Stomach (tissue), 9 donors: Measurements from ENCODE around the gene ATOH8. TPM values are rescaled to one million over a fixed set of nuclear protein-coding genes. Genes with fewer than 3 reads are reported as not detected.

ENCODE experiments used
- DNase-seq, 2 donors: peaks; one replicate each; pipeline versions ENCODE4 v3.0.0 to v3.0.0-alpha.2; 2013 to 2019
- H3K27ac ChIP-seq, 5 donors: fragments of 200-600 bp in 4 of 5; sonication (generic) in 4 of 5; one replicate each; pipeline ENCODE4 v1.5.1; 2013 to 2019; ENCODE audit warnings: mild to moderate bottlenecking in 1 of 5, moderate library complexity in 1 of 5
- H3K27me3 ChIP-seq, 3 donors: fragments of 200-600 bp; sonication (generic); one replicate each; pipeline ENCODE4 v1.5.1; 2017 to 2019; ENCODE audit warnings: mixed run types in 1 of 3
- H3K36me3 ChIP-seq, 4 donors: fragments of 200-600 bp; sonication (generic); 1 replicate in 3 of 4; 2 replicates in 1 of 4; pipeline ENCODE4 v1.5.1; 2016 to 2019
- H3K4me1 ChIP-seq, 4 donors: fragments of 200-600 bp; sonication (generic); one replicate each; pipeline ENCODE4 v1.5.1; 2016 to 2019
- H3K4me3 ChIP-seq, 4 donors: fragments of 200-600 bp; sonication (generic) in 3 of 4; one replicate each; pipeline ENCODE4 v1.5.1; 2016 to 2019; ENCODE audit warnings: mild to moderate bottlenecking in 1 of 4
- H3K9me3 ChIP-seq, 4 donors: fragments of 200-600 bp; sonication (generic); one replicate each; pipeline ENCODE4 v1.5.1; 2016 to 2019
- EP300 ChIP-seq: sonication (generic); formaldehyde crosslinking; IDR thresholded peaks from one replicate; pipeline ENCODE4 v1.6.1; 2017; ENCODE audit warnings: antibody characterized with exemption
- POLR2A ChIP-seq, 4 donors: fragments of 450-650 bp; IDR thresholded peaks; one replicate each; pipeline ENCODE4 v1.6.1; 2016; ENCODE audit warnings: antibody characterized with exemption in 4 of 4, control low read depth in 2 of 4, mild to moderate bottlenecking in 1 of 4, moderate library complexity in 1 of 4
- POLR2AphosphoS5 ChIP-seq, 3 donors: sonication (generic); formaldehyde crosslinking; IDR thresholded peaks; one replicate each; pipeline ENCODE4 v1.6.1; 2016; ENCODE audit warnings: antibody characterized with exemption in 3 of 3
- WGBS, 5 donors: extraction: QIAGEN DNeasy Blood & Tissue Kit in 3 of 5; methylation state at CpG; one replicate each; pipeline versions ENCODE4 v1.1.5 to v1.1.7; 2013 to 2018; 5-methylcytosine and 5-hydroxymethylcytosine counted together
- intact Hi-C: fragments of 100-400 bp; cut with DNase I; formaldehyde crosslinking; loops from one replicate; pipeline ENCODE4 v1.15.1; 2023; ENCODE audit warnings: low total_unique reads
- polyA plus RNA-seq, 3 donors: library from polyadenylated mRNA; stranded (reverse); fragments of 200-250 nt; gene quantifications; one replicate each; pipeline ENCODE4 v1.2.3, GENCODE V29; 2013
- total RNA-seq, 5 donors: library from RNA; depleted of rRNA; stranded (reverse); fragments of >200 nt; gene quantifications; one replicate each; pipeline versions ENCODE4 v1.1.0 to v1.2.3, GENCODE V29; 2014 to 2016
- TF ChIP-seq, protein P1 (sequence below), 7 experiments: fragments of 450-650 bp in 4 of 7; fragments of 200-600 bp in 3 of 7; sonication (generic) in 3 of 7; IDR thresholded peaks; one replicate each; pipeline ENCODE4 v1.5.1; 2016 to 2019; ENCODE audit warnings: antibody characterized with exemption in 7 of 7, control low read depth in 2 of 7, mild to moderate bottlenecking in 1 of 7
- donor health status: healthy with polysubstance abuse.
- donor health status: Bipolar disorder and iron deficiency.
- donor health status: healthy.

ATOH8 gene
- total and polyA plus RNA-seq, 8 donors = 2.3 to 23.2 (median 13.3) TPM

DNA sequence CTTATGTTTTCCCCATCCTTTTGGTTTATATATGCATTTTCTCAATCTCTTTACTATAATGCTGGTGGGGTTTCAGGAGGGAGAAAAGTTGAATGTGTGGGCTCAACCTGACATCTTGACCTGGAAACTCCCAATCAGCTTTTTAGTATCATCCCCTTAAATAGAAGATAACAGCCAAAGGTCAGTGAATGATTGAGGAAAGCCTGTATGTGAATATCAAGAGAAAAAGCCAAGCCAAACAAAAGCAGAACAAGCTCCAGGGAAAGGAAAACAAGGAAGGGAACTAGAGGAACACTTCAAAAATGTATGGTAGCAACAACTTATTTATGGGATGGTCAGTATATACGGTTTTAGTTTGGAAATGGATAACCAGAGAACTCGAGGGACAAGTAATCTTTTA, 28.3 kb upstream of the ATOH8 start:
- Histone ChIP-seq H3K36me3 (no peaks in the 10 kb centered on the region), H3K9me3 (no peaks in the 10 kb centered on the region), H3K27me3 (no peaks in the 10 kb centered on the region), H3K27ac (no peak overlapping the region), H3K4me1 (peaks cover 0 to 13% (median 11%) of the 10 kb centered on the region in 4 donors), H3K4me3 (no peak overlapping the region)
- no peak for TF ChIP-seq EP300
- no peak for TF ChIP-seq POLR2A (IDR thresholded peaks at IDR 0.05)
- TF ChIP-seq, protein P1, sequence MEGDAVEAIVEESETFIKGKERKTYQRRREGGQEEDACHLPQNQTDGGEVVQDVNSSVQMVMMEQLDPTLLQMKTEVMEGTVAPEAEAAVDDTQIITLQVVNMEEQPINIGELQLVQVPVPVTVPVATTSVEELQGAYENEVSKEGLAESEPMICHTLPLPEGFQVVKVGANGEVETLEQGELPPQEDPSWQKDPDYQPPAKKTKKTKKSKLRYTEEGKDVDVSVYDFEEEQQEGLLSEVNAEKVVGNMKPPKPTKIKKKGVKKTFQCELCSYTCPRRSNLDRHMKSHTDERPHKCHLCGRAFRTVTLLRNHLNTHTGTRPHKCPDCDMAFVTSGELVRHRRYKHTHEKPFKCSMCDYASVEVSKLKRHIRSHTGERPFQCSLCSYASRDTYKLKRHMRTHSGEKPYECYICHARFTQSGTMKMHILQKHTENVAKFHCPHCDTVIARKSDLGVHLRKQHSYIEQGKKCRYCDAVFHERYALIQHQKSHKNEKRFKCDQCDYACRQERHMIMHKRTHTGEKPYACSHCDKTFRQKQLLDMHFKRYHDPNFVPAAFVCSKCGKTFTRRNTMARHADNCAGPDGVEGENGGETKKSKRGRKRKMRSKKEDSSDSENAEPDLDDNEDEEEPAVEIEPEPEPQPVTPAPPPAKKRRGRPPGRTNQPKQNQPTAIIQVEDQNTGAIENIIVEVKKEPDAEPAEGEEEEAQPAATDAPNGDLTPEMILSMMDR (IDR thresholded peaks at IDR 0.05) = no peak
- no peak for TF ChIP-seq POLR2AphosphoS5 (IDR thresholded peaks at IDR 0.05)
- WGBS, 5 donors = 21 to 45% (median 30%) methylated on average over 2 of the region's 2 CpGs
- DNase-seq = no peak
- intact Hi-C loops = loop anchor here (5.0 kb wide), 1 partner anchor 87 kb away; no protein-coding TSS in a partner anchor

DNA sequence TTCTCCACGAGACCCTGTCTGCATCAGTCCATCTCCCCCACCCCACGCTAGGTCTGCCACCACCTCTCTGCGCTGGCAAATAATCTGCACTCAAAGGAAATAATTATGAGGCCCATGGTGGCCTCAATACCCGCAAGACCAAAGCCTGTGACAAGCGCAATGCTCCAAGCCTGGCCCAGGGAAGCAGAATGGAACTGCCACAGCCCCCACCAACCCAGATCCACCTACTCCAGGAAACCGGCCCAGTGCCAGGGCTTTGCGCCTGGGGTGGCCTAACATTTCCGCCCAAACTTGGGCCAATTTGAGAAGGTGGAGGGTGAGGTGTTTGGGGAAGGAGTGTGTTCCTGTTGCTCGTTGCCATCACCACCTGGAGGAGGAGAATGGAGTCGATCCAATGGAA, 26.0 kb upstream of the ATOH8 start:
- Histone ChIP-seq H3K27me3 (no peaks in the 10 kb centered on the region), H3K36me3 (no peaks in the 10 kb centered on the region), H3K27ac (peak overlapping the region in 1 of 5 donors; percentile 44), H3K4me3 (no peak overlapping the region), H3K4me1 (peaks cover 0 to 13% (median 11%) of the 10 kb centered on the region in 4 donors), H3K9me3 (no peaks in the 10 kb centered on the region)
- WGBS, 5 donors = 74 to 84% (median 81%) methylated on average over 10 of the region's 10 CpGs
- TF ChIP-seq POLR2A (IDR thresholded peaks at IDR 0.05) (no peak), POLR2AphosphoS5 (IDR thresholded peaks at IDR 0.05) (no peak), EP300 (no peak)
- TF ChIP-seq, protein P1 (IDR thresholded peaks at IDR 0.05) = no peak
- no peak for DNase-seq
- intact Hi-C loops = loop anchor here (5.0 kb wide), 1 partner anchor 85 kb away; no protein-coding TSS in a partner anchor

DNA sequence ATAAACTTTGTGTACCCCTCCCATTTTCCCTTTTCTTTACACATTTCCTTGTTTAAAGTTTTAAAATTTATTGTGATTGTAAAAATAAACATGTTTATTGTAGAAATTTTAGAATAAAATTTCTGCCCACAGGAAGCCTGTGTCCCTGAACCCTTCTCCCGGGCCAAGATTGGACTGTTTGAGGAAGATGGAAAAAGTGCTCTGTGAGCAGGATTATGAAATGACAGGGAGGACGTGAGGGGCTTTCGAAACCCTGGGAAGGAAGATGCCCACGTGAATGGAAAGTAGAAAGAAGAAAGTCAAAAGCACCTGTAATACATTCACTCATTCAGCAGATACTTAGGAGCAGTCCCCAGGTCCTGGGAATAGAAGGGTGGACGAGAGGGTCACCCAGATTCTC, 25.4 kb upstream of the ATOH8 start:
- 62 to 78% (median 69%) methylated on average over 5 of the region's 5 CpGs for WGBS, 5 donors
- intact Hi-C loops = loop anchor here (5.0 kb wide), 1 partner anchor 84 kb away; no protein-coding TSS in a partner anchor
- Histone ChIP-seq H3K36me3 (no peaks in the 10 kb centered on the region), H3K4me3 (no peak overlapping the region), H3K9me3 (no peaks in the 10 kb centered on the region), H3K27me3 (no peaks in the 10 kb centered on the region), H3K4me1 (peaks cover 0 to 13% (median 11%) of the 10 kb centered on the region in 4 donors), H3K27ac (peak overlapping the region in 1 of 5 donors; percentile 44)
- TF ChIP-seq POLR2AphosphoS5 (IDR thresholded peaks at IDR 0.05) (no peak), POLR2A (IDR thresholded peaks at IDR 0.05) (no peak), EP300 (no peak)
- TF ChIP-seq, protein P1 (IDR thresholded peaks at IDR 0.05) = no peak
- DNase-seq = no peak

DNA sequence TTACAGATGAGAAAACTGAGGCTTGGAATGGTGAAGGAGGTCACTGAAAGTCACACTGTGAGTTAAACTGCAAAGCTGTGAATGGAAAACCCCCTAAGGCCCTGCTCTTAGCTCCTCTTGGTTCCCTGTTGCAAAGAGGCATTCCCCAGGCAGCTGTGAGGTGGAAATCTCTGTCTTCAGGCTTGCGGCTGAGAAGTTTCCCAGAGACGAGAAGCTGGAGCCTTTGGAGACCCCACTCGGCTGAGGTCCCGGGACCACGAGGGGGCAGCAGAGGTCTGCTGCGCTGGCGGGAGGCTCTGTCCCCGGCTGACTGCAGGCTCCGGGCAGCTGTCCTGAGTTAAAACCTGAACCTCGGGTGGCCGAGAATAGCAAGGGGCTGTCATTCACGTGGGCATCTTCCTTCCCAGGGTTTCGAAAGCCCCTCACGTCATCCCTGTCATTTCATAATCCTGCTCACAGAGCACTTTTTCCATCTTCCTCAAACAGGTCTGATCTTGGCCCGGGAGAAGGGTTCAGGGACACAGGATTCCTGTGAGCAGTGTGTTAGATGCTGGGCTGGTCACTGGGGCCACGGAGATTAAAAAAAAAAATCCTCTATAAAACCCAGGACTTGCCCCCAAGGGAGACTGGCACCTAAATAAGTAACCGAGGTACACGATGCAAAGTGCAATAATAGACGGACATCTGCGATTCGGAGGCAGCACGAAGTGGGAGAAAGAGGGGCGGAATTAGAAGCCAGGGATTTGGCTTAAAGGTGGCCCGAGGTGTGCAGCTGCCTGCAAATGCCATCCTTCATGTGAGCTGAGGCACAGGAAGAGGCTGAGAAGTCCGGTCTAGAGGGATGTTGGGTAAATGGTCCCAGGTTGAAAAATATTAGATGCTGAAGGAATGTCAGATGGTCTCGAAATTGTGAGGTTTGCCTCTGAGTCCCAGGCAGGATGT, 24.6 kb upstream of the ATOH8 start:
- no peaks in the 10 kb centered on the region for H3K9me3 ChIP-seq
- H3K27ac ChIP-seq = peak overlapping the region in 1 of 5 donors; percentile 44
- peaks cover 0 to 13% (median 11%) of the 10 kb centered on the region in 4 donors for H3K4me1 ChIP-seq
- no peaks in the 10 kb centered on the region for H3K27me3 ChIP-seq
- DNase-seq = peak; percentile 92 to 94
- WGBS, 5 donors = 32 to 47% (median 38%) methylated on average over 20 to 26 of the region's 26 CpGs
- no peak overlapping the region for H3K4me3 ChIP-seq
- intact Hi-C loops = loop anchor here (5.0 kb wide), 1 partner anchor 83 kb away; no protein-coding TSS in a partner anchor
- H3K36me3 ChIP-seq = no peaks in the 10 kb centered on the region
- no peak for TF ChIP-seq EP300
- TF ChIP-seq POLR2A (IDR thresholded peaks at IDR 0.05) = no peak
- TF ChIP-seq POLR2AphosphoS5 (IDR thresholded peaks at IDR 0.05) = peak; percentile 6 to 59 (median 16)
- TF ChIP-seq, protein P1 (IDR thresholded peaks at IDR 0.05) = peak in 5 of 7 experiments; percentile 83 to 96 (median 92)
